Uterus (tissue), 2 donors: ENCODE results near the gene ZCWPW2.

ENCODE experiments used
- CTCF ChIP-seq, 4 experiments: fragments of 200-600 bp in 2 of 4; fragments of 450-650 bp in 2 of 4; sonication (generic) in 2 of 4; IDR thresholded peaks; one replicate each; pipeline ENCODE4 v1.5.1; 2016 to 2019; ENCODE audit warnings: antibody characterized with exemption in 4 of 4, mild to moderate bottlenecking in 2 of 4, moderate library complexity in 1 of 4
- POLR2A ChIP-seq, 2 donors: fragments of 450-650 bp; IDR thresholded peaks; one replicate each; pipeline ENCODE4 v1.6.1; 2016; ENCODE audit warnings: antibody characterized with exemption in 2 of 2, mild to moderate bottlenecking in 1 of 2, moderate library complexity in 1 of 2

- no peak for TF ChIP-seq CTCF (IDR thresholded peaks at IDR 0.05)
- no peak for TF ChIP-seq POLR2A (IDR thresholded peaks at IDR 0.05)
Measured at GRCh38 chr3:28301688-28302087, 46.8 kb upstream of the ZCWPW2 start.
